Amniotic stem cell (primary cell): ENCODE measurements around the gene PRKCA.

Experiments used
- DNase-seq: peaks from one replicate; lab custom pipeline; 2025; lab: John Stamatoyannopoulos, UW

PRKCA gene

DNA sequence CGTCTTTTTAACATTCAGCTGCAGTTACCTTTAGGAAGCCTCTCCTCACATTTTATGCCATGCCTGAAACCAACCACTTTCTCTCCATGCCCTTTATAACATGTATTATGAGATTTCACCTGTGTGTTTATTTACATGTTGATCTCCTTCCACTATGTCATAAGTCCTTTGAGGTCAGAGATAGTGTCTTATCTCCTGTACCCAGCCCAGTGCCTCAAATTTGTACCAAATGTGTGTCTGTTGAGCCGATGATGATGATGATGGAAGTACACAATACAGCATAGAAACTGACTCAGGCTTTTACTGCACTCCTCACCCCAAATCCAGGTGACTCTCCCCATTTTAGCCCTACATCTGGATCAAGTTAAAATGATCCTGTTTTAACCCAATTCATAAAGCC is 353.0 kb downstream of the PRKCA start:
- no peak for DNase-seq

DNA sequence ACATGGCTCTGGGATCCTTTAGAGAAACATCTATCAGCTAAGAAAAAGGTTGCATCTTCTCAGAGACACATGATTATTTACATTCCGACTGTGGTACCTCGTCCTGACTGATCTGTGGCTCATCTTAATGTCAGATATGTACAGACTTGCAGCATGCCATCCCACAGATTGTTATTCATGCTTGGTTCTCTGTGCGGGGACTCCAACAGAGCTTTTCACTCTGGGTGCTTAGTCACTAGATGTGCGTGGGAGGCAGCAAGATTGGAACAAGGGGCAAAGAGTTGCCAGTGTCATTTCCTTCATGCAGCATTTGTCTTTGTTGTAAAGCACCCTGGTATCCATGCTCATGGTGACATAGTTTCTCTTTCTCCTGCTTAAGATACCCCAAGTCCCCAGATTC is 353.4 kb downstream of the PRKCA start:
- DNase-seq: peak; percentile 18

DNA sequence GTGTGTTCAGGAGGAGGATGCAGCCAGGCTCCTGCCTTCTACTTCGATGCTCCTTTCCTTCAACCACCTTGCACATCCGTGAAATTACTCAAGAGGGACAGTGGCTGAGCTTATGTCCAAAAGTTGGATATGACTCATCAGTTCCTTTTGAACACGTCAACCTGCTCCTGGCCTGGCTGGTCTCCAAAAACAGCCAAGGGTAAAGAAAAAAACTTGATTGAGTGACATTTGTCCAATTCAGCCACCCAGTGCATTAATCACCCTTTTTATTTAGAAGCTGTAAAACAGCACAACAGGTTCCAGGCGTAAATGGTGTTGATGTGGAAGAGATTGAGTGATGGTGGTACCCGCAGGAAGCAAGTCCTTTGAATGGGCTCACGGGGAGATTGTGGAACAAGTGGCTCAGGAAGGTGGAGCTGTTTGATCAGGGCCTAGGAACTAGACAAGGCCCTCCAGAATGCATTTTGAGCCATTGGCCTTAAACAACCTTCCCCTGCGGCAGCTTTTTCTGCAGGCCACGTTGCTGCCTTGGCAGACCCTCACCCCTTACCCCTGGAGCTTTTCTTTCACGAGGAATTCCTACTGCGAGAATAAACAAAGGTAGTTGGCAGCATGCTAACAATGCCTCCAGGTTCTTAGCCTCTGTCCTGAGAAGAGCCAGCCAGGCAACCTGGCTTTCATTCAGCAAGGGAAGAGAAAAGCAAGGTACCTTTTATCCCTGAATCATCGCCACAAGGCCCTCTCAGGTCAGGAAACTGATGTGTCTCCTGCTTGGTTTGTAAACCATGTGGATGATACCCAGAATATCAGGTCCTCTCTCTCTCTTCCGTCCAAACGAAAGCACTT is 359.2 kb downstream of the PRKCA start:
- no peak for DNase-seq

DNA sequence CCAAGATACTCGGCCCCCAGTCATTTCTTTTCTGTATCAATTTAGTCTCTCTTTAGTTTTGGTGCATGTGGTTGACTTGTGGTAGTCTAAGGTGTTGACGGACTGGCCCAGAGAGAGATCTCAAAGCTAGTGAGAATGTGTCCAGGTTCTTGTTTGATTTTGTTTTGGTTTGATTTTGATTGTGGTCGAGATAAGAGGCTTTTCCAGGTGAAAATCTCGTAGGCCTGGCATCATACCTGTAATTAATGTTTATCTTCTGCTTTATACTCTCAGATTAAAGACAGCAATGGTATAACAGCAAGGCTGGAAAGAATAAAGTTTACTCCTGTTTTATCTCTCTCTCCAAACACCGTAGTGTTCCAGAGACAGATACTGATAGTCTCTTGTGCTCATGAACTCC is 360.1 kb downstream of the PRKCA start:
- DNase-seq: no peak

DNA sequence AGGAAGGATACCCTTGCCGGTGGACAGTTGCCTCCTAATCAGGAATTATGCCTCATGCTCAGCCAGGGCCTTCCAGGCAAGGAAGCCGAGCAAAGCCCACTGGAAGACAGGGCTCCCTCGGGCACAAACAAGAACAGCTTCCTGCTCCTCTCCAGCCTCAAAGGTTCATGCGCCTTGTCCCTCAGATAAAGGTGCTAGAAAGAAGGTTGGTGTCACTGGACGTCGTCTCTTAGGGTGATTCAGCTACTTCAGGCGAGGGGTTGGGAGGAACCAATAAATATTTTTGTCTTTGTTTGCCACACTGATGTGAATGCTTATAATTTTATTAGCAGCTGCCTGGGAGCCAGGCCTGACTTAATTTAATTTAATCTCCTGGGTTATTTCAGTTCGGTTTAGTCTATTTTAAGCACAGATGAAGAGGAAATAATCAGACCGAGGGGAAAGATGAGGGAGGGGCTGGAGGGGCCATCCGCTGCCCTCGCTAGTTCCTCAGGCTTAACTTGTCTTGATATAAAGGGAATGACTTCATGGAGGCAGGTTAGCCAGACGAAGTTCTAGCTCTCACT is 360.7 kb downstream of the PRKCA start:
- no peak for DNase-seq

DNA sequence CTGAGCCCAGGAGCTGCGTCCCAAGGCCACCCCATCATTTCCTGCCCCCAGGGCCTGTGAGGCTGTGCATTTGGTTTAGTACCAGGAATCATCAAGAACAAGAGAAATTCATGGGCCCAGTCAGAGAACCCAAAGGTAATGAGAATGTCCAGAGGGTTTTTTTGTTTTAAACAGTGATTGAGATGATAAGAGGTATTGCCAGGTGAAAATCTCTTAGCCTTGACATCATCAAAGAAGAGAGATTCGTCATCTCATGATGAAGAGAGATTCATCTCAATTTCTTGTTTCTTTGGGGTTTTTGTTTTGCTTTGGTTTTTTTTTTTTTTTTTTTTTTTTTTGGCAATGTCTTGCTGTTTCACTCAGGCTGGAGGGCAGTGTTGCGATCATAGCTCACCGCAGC is 361.9 kb downstream of the PRKCA start:
- DNase-seq: no peak

DNA sequence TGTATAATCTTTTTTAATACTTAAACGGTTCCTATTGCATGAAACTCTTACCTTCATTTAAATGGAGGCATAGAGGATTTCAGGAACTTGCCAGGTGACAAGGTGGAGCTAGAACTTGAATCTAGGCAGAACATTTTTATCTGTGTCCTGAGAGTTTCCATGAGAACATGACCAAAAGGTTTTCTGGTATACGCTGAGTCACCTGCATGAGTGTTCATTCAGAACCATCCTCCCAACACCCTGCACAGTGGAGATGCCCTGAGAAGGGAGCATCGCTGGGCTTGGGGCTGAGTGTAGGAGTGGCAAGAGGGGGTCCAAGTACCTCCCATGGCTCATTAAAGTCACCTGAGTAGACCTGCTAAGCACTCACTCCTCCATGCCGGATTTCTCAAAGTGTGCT is 362.8 kb downstream of the PRKCA start:
- DNase-seq: no peak

DNA sequence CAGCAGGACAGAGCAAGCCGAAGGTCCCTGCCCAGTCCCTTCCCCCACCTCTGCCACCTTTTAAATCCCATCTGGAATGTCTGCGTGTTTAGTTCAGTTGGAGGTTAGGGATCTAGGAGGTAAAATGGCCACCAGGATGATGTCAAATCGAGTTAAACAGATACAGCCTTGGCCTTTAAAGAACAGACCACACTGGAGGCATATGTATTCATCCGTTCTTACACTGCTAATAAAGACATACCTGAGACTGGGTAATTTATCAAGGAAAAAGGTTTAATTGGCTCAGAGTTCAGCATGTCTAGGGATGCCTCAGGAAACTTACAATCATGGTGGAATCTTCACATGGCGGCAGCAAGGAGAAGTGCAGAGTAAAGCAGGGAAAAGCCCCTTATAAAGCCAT is 364.7 kb downstream of the PRKCA start:
- DNase-seq: no peak

DNA sequence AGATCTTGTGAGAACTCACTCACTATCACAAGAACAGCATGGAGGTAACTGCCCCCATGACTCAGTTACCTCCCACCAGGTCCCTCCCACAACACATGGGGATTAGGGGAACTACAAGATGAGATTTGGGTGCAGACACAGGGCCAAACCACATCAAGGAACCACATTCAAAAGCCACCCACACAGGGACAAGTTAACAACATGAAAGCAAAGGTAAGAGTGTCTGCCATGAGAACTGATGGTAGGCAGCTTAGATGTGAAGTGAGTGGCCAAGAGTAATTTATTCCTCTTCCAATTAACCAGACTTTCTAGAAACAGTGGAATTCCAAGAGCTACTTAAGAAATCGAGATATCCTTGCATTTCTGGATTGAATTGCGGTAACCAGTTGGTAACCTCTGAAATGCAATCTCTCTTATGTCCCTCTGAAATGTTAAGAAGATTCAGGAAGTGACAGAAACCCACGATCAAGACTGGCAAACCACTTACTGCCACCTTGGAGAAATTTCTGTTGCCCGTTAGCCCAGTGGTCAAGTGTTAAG is 365.1 kb downstream of the PRKCA start:
- no peak for DNase-seq

DNA sequence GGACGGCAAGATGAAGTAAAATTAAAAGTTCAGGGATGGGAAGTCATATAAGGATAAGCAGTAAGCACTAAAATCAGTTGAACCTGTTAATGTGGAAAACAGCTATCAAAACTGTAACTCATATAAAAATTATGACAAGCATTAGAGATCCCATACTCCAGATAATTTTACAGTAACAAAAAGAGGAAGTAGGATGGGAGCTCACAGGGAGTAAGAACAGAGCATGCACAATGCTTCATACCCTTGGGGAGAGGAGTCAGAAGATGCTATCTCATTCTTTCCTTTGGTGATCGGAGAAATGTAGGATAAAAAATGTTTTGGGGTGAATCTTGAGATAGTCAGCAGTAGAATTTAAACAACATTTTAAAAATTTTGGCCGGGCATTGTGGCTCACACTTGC is 367.8 kb downstream of the PRKCA start:
- DNase-seq: no peak

DNA sequence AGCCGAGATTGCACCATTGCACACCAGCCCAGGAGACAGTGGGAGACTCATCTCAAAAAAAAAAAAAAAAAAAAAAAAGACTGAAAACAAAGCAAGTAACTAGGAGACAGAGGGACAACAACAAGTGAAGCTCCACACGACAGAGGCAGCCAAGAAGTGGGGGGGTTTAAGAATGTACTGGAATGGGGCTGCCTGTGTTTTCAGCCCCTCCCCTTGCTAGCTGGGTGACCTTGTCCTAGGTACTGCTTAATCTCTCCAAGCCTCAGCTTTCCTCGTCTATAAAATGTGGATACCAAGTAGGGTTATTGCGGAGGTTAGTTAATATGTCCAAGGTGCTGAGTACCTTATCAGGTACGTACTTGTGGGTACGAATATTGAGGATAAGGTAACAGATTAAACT is 368.7 kb downstream of the PRKCA start:
- no peak for DNase-seq

DNA sequence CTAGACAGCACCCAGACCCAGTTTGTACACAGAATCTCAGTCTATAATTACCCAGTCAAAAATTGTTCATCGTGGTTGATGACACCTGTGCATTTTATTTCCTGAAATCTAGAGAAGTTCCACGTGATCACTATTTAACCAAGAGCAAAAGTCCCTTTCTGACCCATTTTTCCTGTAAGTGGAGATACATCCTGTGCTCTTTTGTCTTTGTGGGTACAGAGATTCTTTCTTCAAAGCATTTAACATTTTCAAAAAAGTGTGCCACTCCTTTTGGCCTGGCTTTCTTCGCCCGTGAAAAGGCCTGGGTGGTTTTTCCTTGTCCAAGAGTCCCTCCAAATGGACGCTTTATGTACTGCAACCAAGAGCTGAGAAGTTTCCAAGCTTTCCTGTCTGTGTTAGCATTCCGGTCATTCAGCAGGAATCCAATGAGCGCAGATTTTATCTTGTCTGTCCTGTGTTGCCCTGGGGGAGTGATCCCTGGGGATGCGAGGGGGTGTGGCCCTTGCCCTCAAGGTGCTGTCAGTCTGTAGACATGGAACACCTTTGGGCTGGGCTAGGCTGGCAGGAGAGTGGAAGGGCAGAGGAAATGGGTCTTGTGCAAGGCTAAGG is 371.4 kb downstream of the PRKCA start:
- DNase-seq: peak; percentile 63

DNA sequence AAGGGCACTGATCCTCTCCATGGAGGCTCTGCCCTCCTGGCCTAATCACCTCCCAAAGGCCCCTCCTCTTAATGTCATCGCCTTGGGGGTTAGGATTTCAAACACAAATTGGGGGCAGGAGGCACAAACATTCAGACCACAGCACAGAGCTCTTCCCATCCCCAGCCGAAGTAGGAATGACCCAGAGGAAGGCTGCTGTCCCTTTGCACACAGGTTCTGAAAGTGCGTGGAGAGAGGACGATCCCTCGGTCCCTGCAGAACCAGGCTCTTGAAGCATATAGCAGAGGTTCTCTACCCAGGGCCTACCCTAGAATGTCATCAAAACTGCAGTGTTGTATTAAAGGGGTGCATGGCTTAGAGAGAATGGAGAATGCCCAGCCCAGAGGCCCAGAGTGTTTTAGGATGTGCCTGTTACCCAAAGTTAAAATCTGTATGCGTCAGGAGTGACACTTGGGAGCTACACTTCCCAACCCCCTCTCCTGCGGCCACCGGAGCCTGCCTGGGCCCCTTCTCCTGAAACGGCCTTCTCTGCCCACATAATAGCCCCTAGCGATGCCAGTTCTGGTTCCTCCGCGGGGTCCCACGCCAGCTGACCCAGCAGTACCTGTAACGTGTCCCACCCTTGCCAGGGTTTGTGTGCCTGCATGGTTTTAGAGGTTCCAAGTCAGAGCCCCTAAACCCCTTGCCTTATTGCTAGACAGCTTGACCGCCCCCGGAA is 373.0 kb downstream of the PRKCA start:
- no peak for DNase-seq

DNA sequence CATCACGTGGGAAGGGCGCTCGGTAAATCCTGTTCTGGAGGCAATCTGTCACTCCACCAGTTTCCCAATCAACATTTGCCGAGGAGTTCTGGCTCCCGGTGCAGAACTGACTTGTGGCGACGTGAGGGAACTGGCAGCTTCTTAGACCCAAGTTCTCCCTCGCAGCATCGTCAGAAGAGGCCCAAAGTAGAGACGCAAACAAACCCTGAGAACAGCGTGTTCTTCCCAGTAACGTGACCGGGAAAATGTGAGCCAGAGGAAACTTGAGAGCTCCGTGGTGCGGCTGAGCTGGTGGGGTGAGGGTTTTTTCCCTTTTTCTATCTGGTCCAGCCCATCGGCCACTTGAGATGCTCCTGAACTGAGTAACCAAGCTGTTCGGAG is 373.6 kb downstream of the PRKCA start:
- no peak for DNase-seq

DNA sequence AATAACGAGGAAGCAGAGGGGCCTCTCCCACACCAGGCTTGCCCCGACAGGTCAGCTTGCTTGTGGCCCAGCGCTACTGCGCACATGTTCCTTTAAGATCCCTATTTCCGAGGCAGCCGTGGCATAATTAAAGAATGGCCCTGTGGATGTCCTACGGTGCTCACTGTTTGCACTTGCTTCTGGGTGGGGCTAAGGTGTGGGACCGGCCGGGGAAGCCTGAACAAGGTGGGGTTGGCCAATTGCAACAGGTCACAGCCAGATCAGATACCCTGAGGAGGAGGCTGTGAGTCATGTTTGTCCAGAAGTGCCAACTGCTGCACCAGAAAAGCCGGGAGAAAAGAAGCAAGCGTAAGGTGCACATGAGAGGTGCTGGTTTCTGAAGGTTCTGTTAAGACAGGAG is 374.0 kb downstream of the PRKCA start:
- no peak for DNase-seq

DNA sequence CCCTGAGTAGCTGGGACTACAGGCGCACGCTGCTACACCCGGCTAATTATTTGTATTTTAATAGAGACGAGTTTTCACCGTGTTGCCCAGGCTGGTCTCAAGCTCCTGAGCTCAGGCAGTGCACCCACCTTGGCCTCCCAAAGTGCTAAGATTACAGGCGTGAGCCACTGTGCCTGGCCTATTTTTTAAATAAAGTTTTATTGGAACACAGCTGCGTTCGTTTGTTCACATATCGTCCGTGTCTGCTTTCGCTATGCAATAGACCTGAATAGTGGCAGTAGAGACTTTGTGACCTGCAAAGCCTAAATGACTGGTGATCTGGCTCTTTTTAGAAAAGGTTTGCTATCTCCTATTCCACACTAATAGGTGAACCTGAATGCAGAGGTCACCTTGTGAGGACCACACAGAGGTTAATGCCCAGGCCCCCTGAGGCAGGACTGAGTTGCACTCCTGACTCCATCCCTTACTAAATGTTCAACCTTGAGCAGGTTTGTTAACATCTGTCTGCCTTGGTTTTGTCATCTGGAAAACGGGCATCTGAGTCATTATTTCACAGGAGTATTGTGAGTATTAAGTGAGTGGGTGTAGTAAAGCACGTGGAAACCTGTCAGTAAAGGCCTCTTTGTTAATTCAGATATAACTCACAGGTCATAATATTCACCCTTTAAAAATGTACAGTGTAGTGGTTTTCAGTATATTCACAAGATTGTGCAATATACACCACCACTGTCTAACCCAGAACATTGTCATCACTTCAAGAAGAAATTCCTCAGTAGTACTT is 375.0 kb downstream of the PRKCA start:
- no peak for DNase-seq

DNA sequence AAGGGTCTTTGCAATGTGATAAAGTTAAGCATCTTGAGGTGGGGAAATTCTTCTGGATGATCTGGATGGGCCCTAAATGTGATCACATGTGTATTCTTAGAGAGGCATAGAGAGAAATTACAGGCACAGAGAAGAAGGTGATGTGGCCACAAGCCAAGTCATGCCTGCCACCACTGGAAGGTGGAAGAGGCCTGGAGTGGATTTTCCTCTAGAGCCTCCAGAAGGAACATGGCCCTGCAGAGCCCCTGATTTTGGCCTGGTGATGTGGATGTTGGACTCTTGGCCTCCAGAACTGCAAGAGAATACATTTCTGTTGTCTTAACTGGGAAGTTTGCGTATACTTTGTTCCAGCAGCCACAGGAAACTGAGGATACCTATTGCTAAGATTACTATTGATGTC is 375.6 kb downstream of the PRKCA start:
- DNase-seq: no peak

DNA sequence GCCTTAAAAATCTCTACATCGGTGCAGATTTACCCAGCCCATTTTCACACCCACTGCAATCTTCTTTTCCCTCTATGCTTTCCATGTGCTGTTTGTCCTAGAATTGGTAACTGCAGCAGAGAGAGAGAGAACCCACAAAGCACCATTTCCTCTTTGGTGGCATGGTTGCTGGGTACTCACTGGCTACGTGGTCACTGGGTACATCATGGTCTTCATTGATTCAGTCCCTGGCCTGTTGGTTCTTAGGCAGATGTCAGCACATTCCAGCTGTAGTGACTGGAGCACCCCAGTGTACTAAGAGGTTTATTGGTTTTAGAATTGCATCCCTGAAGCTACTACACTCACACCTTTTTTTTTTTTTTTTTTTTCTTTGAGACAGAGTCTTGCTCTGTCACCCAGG is 376.4 kb downstream of the PRKCA start:
- DNase-seq: no peak

DNA sequence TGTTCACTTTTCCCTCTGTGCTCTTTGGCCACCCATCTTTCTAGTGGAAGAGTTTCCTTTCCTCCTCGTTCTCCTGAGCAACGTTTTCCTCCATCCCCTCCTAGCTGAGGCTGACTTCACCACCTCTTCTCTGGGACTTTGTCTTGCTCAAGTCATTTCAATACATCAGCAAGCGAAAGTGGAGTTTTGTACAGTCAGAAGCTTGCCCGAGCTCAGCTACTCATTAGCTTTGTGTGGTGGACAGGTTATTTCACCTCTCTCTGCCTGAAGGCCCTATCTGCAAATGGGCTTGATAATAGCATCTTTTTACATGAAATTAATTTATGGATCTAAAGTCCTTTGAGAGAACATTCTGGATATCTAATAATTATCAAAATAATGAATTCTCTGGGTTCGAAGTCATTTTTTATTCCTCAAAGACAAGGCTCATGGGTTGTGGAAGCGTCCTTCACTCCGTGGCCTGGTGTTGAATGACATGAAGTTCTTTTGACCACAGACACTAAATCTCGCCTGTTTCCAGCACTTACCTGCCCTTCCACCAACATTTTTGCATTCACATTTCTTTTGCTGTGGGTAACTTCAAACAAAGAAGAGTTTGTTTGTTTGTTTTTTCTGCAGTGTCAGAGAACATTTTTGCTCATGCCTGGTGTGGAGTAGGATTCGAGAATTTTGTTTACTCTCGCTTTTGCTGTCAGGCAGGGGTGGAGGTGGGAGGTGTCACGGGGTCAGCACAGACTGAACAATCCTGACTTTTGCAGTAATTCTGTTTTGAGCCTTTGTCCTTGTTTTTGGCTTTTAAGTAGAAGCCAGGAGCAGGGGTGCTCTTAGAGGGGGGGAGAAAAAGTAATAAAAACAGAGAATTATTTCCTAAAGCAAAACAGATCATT is 377.5 kb downstream of the PRKCA start:
- DNase-seq: no peak

DNA sequence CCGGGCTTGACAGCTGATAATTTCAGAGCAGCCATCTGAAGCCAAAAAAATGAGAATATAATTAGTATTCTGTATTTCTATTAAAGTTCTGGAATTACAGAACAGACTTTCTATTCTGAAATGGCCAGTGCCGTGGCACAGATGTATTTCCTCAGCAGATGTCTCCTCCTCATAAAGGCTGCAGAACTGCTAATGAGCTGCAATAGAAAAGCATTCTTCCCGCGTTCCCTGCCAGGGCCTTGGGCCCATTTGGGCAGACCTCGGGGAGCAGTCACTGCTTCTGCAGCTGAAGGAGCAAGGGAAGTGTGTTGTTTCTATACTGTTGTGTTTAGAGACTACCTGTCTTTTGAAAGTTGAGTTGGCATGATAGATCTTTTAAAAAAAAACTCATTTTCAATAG is 379.9 kb downstream of the PRKCA start:
- no peak for DNase-seq

DNA sequence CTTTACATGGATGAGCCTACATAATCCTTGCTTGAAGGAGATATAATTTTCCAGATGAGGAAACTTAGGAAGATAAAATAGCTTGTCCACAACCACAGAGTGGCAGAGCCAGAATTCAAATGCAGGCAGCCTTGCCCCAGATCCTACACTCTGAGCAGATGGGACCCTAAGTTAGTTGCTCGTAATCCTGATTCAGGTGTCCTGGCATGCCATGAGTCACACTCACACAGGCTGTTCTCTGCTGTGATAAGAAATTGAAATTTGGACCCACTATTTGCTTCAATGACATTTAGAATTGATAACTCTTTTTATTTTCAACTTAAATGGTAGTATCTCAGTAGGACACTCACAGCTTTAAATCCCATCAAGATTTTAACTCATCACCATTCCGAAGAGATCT is 381.8 kb downstream of the PRKCA start:
- DNase-seq: no peak
